Measurements from ENCODE around the gene PKNOX2. TPM values are rescaled to one million over a fixed set of nuclear protein-coding genes. Genes with fewer than 3 reads are reported as not detected.

PKNOX2 gene
- total and polyA plus RNA-seq, 10 of the 15 experiments (the other 5 are each of a cell fraction or from before 2014, with no cell fraction given), result not detected

GRCh38 chr11:125341676-125342075 lies 177.1 kb downstream of the PKNOX2 start (continued):
- no peak for TF ChIP-seq SMAD5 (IDR thresholded peaks at IDR 0.05; ENCODE audit: low read depth)
- no peak for TF ChIP-seq SPI1 (IDR thresholded peaks at IDR 0.05; ENCODE audit: borderline replicate concordance, insufficient read depth, low read depth, low read length)
- no peak for TF ChIP-seq ZNF207 (IDR thresholded peaks at IDR 0.05; ENCODE audit: borderline replicate concordance)
- TF ChIP-seq PBX3 (IDR thresholded peaks at IDR 0.05; ENCODE audit: insufficient replicate concordance, low read depth, low read length), result no peak
- no peak for TF ChIP-seq KAT2A (conservative IDR thresholded peaks at IDR 0.05; ENCODE audit: control insufficient read depth, low read depth, low read length)
- TF ChIP-seq JUNB (IDR thresholded peaks at IDR 0.05), result no peak
- no peak for TF ChIP-seq MEF2A (IDR thresholded peaks at IDR 0.05; ENCODE audit: insufficient read depth, low read depth, low read length)
- TF ChIP-seq MXI1 (IDR thresholded peaks at IDR 0.05; ENCODE audit: low read depth, low read length), result no peak

- Histone ChIP-seq H3K36me3 (ENCODE audit: control insufficient read depth in 2 of 2, insufficient read depth in 2 of 2, low read length in 1 of 2) (no peaks in the 10 kb centered on the region), H3K4me1 (ENCODE audit: control insufficient read depth, insufficient read depth, low read length) (no peaks in the 10 kb centered on the region), H2AFZ (ENCODE audit: control insufficient read depth, low read depth, low read length) (no peak overlapping the region), H3K9ac (ENCODE audit: control insufficient read depth, insufficient read depth, low read length) (no peak overlapping the region), H3K4me2 (ENCODE audit: control insufficient read depth, insufficient read depth) (no peak overlapping the region), H3K27ac (ENCODE audit: control insufficient read depth, insufficient read depth) (no peak overlapping the region), H3K27me3 (replicated peaks in 1 of 2; ENCODE audit: control insufficient read depth in 2 of 2, insufficient read depth in 2 of 2, low read length in 1 of 2) (peaks cover 2 to 13% of the 10 kb centered on the region in 2 experiments; a peak in 2 of 4 replicates), H3K4me3 (no peak overlapping the region), H4K20me1 (ENCODE audit: control insufficient read depth, insufficient read depth) (no peaks in the 10 kb centered on the region), H3K79me2 (ENCODE audit: control insufficient read depth, insufficient read depth, low read length) (no peaks in the 10 kb centered on the region), H3K9me3 (replicated peaks; ENCODE audit: control insufficient read depth, insufficient read depth, low read length) (no peaks in the 10 kb centered on the region)
- RAD21 ChIA-PET (ENCODE audit: unreplicated experiment), result interaction anchor here (0.6 to 1.1 kb wide), 2 partner anchors 23 to 200 kb away, joined by 3 to 4 read pairs; no protein-coding TSS in a partner anchor
- no peak for FAIRE-seq
- CTCF ChIA-PET, result interaction anchor here (1.0 to 1.3 kb wide), 3 partner anchors 11 to 382 kb away, joined by 3 to 4 read pairs (median 3); no protein-coding TSS in a partner anchor
- 20% methylated on average over 16 of the region's 16 CpGs for WGBS (ENCODE audit: insufficient coverage, insufficient replicate concordance, low lambda C conversion rate, missing lambda C conversion rate)
- no TSS peak for BruUV-seq (replicated peaks)
- intact Hi-C loops (cut with micrococcal nuclease; ENCODE audit: unreplicated experiment), result no loop called here
- SMC1A ChIA-PET (ENCODE audit: uncharacterized antibody, unreplicated experiment), result interaction anchor here (1.0 to 1.6 kb wide), 2 partner anchors 9 to 63 kb away, joined by 4 read pairs; no protein-coding TSS in a partner anchor
- POLR2A ChIA-PET, result no interaction called here
- ATAC-seq, result no peak
- in situ Hi-C loops (cut with MboI), result no loop called here
- DNase-seq (ENCODE audit: low read depth, low spot score), result no peak
- no peak for TF ChIP-seq BCL3 (IDR thresholded peaks at IDR 0.05; ENCODE audit: borderline replicate concordance, insufficient read depth, low read depth, low read length, poor library complexity, severe bottlenecking)
- TF ChIP-seq ZBED1 (IDR thresholded peaks at IDR 0.05; ENCODE audit: borderline replicate concordance), result no peak
- TF ChIP-seq FOS (IDR thresholded peaks at IDR 0.05; ENCODE audit: borderline replicate concordance, extremely low read depth, insufficient read length), result no peak
- TF ChIP-seq CREM (IDR thresholded peaks at IDR 0.05; ENCODE audit: low read depth), result no peak
- TF ChIP-seq RCOR1 (conservative IDR thresholded peaks at IDR 0.05; ENCODE audit: low read depth, low read length), result no peak
- no peak for TF ChIP-seq MEF2A (IDR thresholded peaks at IDR 0.05; ENCODE audit: insufficient read depth, low read depth, low read length)
- TF ChIP-seq BMI1 (IDR thresholded peaks at IDR 0.05; ENCODE audit: borderline replicate concordance), result no peak
- TF ChIP-seq HDAC2 (IDR thresholded peaks at IDR 0.05), result no peak
- no peak for TF ChIP-seq CBFB (IDR thresholded peaks at IDR 0.05; ENCODE audit: low read depth)
- no peak for TF ChIP-seq PAX8 (IDR thresholded peaks at IDR 0.05)
- TF ChIP-seq E2F8 (IDR thresholded peaks at IDR 0.05; ENCODE audit: low read depth, partially characterized antibody), result no peak
These were observed 177.9 kb downstream of the PKNOX2 start for GRCh38 chr11:125342281-125342930.

All from GM12878 (cell line).